GM12872 (cell line): ENCODE measurements around the gene COL4A2.

Experiments used
- TF ChIP-seq, protein P1 (sequence below): IDR thresholded peaks from 3 replicates; pipeline ENCODE4 v1.5.1; 2011; ENCODE audit warnings: low read depth, mild to moderate bottlenecking, low read length, moderate library complexity; ENCODE audit not compliant: insufficient read depth

Gene COL4A2

DNA sequence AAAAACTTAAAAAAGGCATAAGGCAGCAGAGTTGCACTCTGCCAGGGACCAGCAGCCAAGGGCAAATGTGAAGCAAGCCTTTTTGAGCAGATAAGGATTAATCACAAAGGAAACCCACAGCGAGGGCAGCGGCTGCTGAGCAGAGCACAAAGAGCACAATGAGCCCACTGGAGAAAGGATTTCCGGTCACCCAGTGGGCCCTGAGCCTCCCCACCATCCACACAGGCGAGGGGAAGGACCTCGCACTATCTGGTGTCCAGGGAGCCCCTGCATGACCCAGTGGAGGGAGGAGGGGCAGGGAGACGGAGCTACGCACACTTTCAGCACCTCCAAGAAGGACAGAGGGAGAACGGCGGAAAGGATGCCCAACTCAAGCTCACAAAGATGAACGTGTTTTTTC is 40.1 kb upstream of the COL4A2 start:
- TF ChIP-seq, protein P1, sequence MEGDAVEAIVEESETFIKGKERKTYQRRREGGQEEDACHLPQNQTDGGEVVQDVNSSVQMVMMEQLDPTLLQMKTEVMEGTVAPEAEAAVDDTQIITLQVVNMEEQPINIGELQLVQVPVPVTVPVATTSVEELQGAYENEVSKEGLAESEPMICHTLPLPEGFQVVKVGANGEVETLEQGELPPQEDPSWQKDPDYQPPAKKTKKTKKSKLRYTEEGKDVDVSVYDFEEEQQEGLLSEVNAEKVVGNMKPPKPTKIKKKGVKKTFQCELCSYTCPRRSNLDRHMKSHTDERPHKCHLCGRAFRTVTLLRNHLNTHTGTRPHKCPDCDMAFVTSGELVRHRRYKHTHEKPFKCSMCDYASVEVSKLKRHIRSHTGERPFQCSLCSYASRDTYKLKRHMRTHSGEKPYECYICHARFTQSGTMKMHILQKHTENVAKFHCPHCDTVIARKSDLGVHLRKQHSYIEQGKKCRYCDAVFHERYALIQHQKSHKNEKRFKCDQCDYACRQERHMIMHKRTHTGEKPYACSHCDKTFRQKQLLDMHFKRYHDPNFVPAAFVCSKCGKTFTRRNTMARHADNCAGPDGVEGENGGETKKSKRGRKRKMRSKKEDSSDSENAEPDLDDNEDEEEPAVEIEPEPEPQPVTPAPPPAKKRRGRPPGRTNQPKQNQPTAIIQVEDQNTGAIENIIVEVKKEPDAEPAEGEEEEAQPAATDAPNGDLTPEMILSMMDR, result no peak

DNA sequence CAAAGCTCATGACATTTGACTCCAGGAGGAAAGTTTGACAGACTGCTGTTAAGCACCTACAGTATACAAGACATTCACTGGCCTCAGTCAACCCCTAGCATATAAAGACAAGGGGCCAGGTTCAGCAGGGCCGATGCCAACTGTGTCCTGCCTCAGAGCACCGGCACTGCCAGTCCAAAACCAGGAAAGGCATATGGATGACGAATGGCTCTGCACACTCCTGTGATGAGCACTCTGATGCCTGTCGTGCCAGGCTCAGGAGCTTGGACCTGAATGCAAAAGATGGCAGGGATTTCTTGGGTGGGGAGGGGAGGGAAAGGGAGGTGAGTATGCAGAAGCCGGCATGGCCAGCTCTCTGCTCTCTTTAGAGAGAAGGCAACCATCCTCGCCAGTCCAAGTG is 39.0 kb upstream of the COL4A2 start:
- TF ChIP-seq, protein P1, result no peak

GRCh38 chr13:110268576-110269185 is 38.4 kb upstream of the COL4A2 start:
- TF ChIP-seq, protein P1, result no peak

DNA sequence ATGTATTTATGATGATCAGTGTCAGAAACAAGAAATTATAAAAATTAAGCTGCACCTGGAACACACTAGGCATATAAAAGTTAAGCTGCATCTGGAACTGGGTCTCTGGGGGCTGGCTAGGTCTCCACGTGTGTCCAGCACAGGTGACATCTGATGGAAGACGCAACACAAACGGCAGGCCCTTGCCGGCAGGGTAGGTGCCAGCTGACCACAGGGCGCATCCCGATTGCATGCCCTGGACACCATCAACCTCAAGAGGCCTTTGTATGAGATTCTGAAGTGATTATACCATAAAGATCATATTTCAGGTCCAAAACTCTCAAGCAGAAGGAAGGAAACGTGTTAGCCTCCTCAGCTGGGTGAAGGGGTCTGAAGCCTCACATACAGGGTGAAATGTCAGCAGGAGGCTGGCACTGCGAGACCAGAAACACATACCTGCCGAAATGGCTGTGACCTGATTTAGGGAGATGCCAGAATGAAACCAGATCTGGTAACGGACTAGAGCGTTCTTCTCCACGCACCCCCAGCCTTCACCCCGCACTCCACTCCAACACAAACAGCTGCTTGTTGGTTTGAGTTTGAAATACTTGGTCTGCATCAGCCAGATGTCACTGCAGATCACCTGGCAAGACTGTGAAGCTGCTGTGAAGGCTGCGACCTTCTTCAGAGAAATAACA is 37.4 kb upstream of the COL4A2 start:
- TF ChIP-seq, protein P1, result no peak

DNA sequence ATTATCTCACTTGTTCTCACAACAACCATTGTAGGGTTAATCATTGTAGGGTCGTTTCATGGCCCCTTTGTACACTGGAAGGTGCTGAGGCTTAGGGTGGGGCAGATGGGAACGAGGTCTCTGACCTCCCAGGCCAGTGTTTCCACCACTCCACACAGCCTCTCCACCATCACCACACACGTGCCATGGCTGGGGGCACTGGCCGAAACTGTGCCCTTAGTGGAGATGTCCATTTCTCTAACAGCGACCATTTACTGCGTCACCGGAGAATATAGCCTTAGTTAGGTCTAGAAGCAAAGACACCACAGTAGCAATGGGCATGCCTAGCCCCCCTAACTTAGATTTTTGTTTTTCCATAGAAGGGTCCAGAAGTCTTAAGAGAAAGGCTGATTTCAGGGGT is 36.6 kb upstream of the COL4A2 start:
- TF ChIP-seq, protein P1, result no peak

- TF ChIP-seq, protein P1, result no peak
Observed at GRCh38 chr13:110271313-110271712, 35.8 kb upstream of the COL4A2 start.

GRCh38 chr13:110272227-110272626 is 34.9 kb upstream of the COL4A2 start:
- TF ChIP-seq, protein P1, result no peak
